HG03097 (cell line): ENCODE data around the gene VSX2.
"Not testable (repeated sequence)": the region's sequence is repeated elsewhere in the genome, so short reads cannot be mapped to it uniquely, and the experiment has no call there.

ENCODE experiments used
- ATAC-seq: cut with Tn5 transposase; IDR thresholded peaks from one replicate; pipeline ENCODE4 v1.9.1; 2021; ENCODE audit not compliant: unreplicated experiment, low FRiP score

VSX2 gene

GRCh38 chr14:74257941-74258763 is 18.9 kb downstream of the VSX2 start:
- no peak for ATAC-seq

DNA sequence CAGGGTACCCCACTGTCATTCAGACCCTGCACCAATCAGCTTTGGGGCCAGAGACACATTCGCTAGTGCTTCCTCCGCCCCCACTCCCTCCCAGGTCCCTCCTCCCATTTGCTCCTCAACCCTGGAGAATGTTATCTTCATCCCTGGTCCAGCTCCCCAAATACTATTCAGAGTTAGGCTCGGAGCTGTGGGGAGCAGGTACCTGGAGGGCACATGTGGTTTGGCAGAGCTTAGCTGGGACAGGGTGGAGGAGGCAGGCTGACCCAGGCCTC is 19.5 kb downstream of the VSX2 start:
- ATAC-seq = no peak

DNA sequence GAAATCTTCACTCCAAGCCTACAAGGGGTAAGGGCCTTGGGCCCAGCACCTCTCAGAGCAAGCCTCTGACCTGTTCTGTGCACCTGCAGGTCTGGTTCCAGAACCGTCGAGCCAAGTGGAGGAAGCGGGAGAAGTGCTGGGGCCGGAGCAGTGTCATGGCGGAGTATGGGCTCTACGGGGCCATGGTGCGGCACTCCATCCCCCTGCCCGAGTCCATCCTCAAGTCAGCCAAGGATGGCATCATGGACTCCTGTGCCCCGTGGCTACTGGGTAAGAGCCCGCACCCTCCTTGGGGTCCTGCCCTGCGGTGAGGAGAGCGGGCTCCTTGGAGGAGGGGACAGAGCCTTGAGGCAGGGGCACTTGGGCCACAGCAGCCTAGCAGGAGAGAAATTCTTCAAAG is 20.3 kb downstream of the VSX2 start:
- no peak for ATAC-seq

- ATAC-seq = no peak
Measured at GRCh38 chr14:74260525-74261233, 21.4 kb downstream of the VSX2 start.

DNA sequence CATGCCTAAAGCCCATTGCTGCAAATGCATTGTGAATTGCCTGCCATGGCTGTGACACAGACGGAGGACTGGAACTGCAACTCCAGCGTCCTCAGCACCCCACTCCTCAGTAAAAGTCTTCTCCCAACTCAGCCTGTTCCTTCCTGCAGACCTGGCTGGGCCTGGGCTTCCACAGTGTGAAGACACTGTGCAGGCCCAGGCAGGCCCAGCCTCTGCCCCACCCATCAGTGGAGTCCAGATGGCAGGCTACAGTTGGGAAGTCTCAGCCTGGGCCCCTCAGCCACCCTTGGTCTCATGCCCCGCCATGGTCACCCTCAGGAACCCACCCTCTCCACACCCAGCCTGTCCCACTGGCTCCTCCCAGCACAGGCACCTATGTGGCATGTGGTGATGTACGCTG is 22.0 kb downstream of the VSX2 start:
- no peak for ATAC-seq

DNA sequence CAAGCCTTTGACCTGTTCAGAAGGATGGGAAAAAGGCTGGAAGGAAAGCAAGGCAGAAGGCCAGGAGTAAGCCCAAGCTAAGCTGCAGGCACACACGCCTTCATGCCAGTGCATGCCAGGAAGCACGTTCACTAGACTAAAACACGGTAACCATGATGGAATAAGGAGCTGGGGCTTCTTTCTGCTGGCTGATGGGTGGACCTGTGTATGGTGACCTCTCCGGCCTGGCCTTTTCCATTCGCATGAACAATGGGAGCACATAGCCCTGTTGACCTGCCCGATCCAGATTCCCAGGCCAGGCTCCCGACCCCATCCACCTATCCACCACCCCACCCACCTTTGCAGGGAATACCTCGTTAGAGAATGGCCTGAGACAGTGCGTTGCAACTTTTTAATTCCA is 22.8 kb downstream of the VSX2 start:
- no peak for ATAC-seq

GRCh38 chr14:74263181-74263580 is 23.9 kb downstream of the VSX2 start:
- no peak for ATAC-seq

- ATAC-seq = no peak
Measured at GRCh38 chr14:74263921-74264320, 24.7 kb downstream of the VSX2 start.

- no peak for ATAC-seq
Measured at GRCh38 chr14:74265301-74265965, 26.2 kb downstream of the VSX2 start.

DNA sequence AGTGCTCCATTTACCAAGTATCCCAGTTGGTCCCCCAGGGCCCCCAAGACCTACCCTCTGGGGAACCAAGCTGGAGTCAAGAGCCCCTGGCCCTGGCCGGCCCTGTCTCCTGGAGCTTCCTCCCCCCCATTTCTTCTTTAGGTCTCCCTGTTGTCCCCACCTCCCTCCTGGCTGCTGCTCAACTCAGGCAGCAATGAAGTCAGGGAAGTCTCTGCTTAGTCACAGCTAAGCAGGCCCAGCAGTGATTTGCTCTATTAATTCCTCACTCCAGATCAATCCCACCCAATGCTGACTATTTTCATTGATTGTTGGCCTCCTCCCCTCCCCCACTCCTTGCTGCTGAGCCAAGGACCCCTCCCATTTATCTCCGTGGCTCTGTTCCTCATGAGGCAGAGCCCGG is 28.3 kb downstream of the VSX2 start:
- ATAC-seq = no peak

GRCh38 chr14:74270382-74271177 is 31.3 kb downstream of the VSX2 start:
- ATAC-seq = not testable (repeated sequence)

DNA sequence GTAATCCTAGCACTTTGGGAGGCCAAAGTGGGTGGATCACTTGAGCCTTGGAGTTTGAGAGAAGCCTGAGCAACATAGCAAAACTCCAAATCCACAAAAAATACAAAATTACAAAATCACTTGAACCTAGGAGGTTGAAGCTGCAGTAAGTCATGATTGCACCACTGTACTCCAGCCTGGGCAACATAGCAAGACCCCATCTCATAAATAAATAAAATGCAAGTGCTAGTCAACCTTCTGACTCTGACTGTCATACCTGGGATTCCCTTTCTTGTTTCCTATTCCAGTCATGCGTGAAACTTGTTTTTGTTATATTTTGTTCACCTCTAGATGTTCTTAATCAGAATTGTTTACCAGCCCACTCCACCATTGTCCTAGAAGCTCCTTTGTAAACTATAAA is 32.1 kb downstream of the VSX2 start:
- no peak for ATAC-seq

GRCh38 chr14:74275241-74275841 is 36.1 kb downstream of the VSX2 start:
- ATAC-seq = no peak

DNA sequence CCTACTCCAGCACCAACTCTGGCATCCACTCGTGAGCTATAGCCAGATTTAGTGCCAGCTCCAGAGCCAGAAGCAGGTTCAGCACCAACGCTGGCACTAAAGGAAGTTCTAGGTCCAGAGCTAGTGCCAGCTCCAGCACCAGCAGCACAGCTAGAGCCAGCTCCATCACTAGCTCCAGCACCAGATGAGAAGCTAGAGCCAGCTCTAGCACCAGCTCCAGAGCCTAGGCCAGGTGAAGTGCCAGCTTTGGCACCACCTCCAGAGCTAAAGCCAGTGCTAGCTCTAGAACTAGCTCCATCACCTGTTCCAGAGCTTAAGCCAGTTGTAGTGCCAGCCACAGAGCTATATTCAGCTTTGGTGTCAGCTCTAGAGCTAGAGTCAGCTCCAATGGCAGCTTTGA is 38.8 kb downstream of the VSX2 start:
- ATAC-seq = no peak

GRCh38 chr14:74281069-74281468 is 41.8 kb downstream of the VSX2 start:
- no peak for ATAC-seq

- ATAC-seq = no peak
Measured at GRCh38 chr14:74286736-74287135, 47.5 kb downstream of the VSX2 start.

- ATAC-seq = no peak
Measured at GRCh38 chr14:74289801-74290200, 50.6 kb downstream of the VSX2 start.

DNA sequence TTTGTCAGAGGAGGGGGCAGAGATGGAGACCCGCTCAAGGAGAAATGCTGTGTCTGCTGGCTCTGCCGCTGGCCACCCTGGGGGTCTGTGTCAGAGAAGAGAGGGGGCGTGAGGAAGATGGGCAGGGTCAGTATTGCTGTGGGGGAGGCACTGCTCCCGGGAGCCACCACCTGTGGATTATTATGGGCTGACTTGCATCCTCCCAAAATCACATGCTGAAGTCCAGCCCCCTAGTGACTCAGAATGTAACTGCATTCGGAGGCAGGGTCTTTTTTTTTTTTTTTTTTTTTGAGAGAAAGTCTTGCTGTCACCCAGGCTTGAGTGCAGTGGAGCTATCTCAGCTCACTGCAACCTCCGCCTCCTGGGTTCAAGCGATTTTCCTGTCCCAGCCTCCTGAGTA is 51.2 kb downstream of the VSX2 start:
- ATAC-seq = no peak

- ATAC-seq = no peak
Measured at GRCh38 chr14:74292061-74292460, 52.8 kb downstream of the VSX2 start.

DNA sequence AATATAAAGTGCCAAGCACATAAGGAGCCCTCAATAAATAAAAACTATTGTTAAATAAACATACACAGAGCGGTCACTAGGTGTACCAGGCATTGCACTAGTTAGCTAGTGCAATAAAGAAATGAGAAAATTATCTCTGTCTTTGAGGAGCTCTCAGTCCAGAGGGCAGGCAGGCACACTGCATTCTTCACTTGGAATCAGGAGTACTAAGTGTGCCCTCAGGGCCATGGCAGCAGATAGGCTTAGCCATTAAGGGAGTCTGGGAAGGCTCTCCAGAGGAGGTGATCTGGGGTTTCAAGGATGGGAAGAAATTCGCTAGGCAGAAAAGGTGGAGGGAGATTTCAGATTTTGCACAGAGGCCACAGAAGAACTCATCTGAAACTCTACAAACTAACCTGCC is 54.4 kb downstream of the VSX2 start:
- no peak for ATAC-seq

DNA sequence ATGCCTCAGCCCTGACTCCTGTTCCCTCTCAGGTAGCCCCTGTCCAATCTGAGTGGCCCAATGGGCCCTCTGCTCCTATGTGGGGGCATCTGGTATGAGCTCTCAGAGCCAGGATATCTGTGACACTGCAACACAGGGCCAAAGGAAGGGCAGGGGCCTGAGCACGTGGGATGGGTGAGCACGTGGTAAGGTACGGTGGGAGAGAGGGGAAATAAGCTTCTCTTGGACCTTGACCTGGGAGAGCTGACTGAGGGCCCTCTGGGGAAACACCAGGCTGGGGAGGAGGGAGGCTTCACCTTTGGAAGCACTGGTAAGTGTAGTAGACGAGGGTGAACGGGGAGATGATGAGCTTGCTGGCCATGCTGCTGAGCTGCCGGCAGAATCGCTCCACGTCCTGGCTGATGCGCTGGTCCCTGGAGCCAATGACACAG is 56.8 kb downstream of the VSX2 start:
- ATAC-seq = no peak
